Panc1 (cell line): ENCODE results near the gene S100A2.
A peak's percentile ranks its signal among the peaks of the same experiment; 100 is the strongest.

Source experiments
- CTCF ChIP-seq: fragments of 450-650 bp; IDR thresholded peaks from 2 replicates; pipeline ENCODE4 v1.5.1; 2017; ENCODE audit warnings: mild to moderate bottlenecking
- POLR2AphosphoS5 ChIP-seq: IDR thresholded peaks from 2 replicates; pipeline ENCODE4 v1.6.1; 2012; ENCODE audit warnings: mild to moderate bottlenecking, low read depth, low read length, moderate library complexity

DNA sequence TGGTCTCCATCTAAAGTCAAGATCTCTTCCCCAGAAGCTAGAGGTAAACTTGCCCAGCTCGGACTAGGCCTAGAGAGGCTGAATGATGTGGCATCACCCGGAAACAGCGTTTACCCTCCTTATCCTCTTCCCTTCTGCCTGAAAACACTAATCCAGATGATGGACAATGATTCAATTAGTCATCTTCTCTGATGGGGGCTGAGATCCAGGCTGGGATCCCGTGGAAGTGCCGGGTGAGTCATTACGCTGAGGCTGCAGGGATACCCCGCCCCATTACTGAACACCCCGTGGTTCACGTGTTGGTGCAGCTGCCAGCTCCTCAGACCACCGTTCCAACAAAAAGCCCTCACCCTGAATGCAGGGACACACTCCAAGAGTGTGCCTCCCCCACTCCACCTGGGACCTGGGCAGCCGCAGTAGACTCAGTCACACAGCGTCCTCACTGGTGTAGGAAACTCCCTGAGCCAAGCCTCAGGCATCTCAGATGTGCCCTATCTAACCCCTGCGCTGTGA, 31.9 kb downstream of the S100A2 start:
- peak; percentile 74; the same call in 1 of the 2 replicates for TF ChIP-seq POLR2AphosphoS5
- no peak for TF ChIP-seq CTCF
